A549 (cell line): ENCODE data around the gene HOXB7.

ENCODE experiments used
- CHD4 ChIP-seq: fragments of 200-600 bp; sonication (generic); IDR thresholded peaks from 2 replicates; pipeline ENCODE4 v1.6.1; 2016; ENCODE audit warnings: antibody characterized with exemption, mild to moderate bottlenecking, borderline replicate concordance
- EP300 ChIP-seq, 2 experiments: fragments of >200 bp; sonication (Bioruptor Twin); formaldehyde crosslinking; IDR thresholded peaks; 2 replicates in 1 of 2; 3 replicates in 1 of 2; pipeline ENCODE4 v1.6.1; 2016 to 2017
- JUNB ChIP-seq: fragments of >200 bp; sonication (Bioruptor Twin); formaldehyde crosslinking; IDR thresholded peaks from 2 replicates; pipeline ENCODE4 v1.6.1; 2016
- MAX ChIP-seq: IDR thresholded peaks from 2 replicates; pipeline ENCODE4 v1.6.1; 2012
- MAZ ChIP-seq: fragments of 150-350 bp; IDR thresholded peaks from 2 replicates; pipeline ENCODE4 v1.6.1; 2014; ENCODE audit warnings: antibody characterized with exemption, low read depth, low read length, borderline replicate concordance
- NFE2L2 ChIP-seq: fragments of 150-350 bp; conservative IDR thresholded peaks from 2 replicates; pipeline ENCODE4 v1.6.1; 2014; ENCODE audit warnings: low read length
- NPAS2 ChIP-seq: fragments of 250-450 bp; sonication (Bioruptor Pico); IDR thresholded peaks from 2 replicates; pipeline ENCODE4 v1.8.0; 2022; ENCODE audit warnings: mild to moderate bottlenecking, moderate library complexity, borderline replicate concordance
- PBX3 ChIP-seq: IDR thresholded peaks from 2 replicates; pipeline ENCODE4 v1.6.1; 2012
- POLR2A ChIP-seq: IDR thresholded peaks from 2 replicates; pipeline ENCODE4 v1.6.1; 2012; ENCODE audit warnings: mild to moderate bottlenecking, low read length
- POLR2AphosphoS2 ChIP-seq: conservative IDR thresholded peaks from 2 replicates; pipeline ENCODE4 v1.6.1; 2012; ENCODE audit warnings: low read length, improper control_type of control experiment, inconsistent platforms
- RFX5 ChIP-seq: fragments of 450-650 bp; IDR thresholded peaks from 2 replicates; pipeline ENCODE4 v1.7.1; 2014; ENCODE audit warnings: antibody characterized with exemption, mild to moderate bottlenecking, moderate library complexity
- TF ChIP-seq, protein P1 (sequence below): fragments of >200 bp; sonication (Bioruptor Twin); formaldehyde crosslinking; IDR thresholded peaks from 3 replicates; pipeline ENCODE4 v1.5.1; 2016
- TF ChIP-seq, protein P2 (sequence below): fragments of 200-600 bp; sonication (generic); IDR thresholded peaks from 2 replicates; pipeline ENCODE4 v1.6.1; 2016; ENCODE audit warnings: antibody characterized with exemption, mild to moderate bottlenecking, moderate library complexity

DNA sequence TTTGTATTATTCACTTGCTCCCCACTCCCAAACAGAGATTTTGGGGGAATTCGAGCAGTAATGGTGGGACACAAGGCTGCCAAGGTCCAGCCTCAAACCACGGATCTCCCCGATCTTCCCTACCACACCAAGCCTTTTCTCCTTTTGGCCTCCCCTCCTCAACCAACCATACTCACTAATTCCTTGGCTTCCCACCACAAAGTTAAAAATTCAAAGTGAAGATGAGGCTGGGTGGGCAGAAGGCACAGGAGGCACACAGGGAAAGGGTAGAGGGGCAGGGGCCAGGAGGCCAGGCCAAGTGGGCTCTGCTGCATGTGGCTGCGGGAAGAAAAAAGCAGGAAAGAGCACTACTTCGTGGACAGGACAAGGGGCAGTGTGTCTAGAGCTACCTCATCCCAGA, 47.9 kb downstream of the HOXB7 start:
- TF ChIP-seq, protein P1, sequence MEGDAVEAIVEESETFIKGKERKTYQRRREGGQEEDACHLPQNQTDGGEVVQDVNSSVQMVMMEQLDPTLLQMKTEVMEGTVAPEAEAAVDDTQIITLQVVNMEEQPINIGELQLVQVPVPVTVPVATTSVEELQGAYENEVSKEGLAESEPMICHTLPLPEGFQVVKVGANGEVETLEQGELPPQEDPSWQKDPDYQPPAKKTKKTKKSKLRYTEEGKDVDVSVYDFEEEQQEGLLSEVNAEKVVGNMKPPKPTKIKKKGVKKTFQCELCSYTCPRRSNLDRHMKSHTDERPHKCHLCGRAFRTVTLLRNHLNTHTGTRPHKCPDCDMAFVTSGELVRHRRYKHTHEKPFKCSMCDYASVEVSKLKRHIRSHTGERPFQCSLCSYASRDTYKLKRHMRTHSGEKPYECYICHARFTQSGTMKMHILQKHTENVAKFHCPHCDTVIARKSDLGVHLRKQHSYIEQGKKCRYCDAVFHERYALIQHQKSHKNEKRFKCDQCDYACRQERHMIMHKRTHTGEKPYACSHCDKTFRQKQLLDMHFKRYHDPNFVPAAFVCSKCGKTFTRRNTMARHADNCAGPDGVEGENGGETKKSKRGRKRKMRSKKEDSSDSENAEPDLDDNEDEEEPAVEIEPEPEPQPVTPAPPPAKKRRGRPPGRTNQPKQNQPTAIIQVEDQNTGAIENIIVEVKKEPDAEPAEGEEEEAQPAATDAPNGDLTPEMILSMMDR: no peak
- TF ChIP-seq NPAS2 (CRISPR knock-in tag) (no peak), POLR2A (no peak), PBX3 (no peak), RFX5 (no peak), NFE2L2 (no peak), JUNB (no peak), EP300 (IDR thresholded peaks at IDR 0.05) (no peak), CHD4 (no peak), MAX (no peak), POLR2AphosphoS2 (no peak), MAZ (no peak)
- TF ChIP-seq, protein P2, sequence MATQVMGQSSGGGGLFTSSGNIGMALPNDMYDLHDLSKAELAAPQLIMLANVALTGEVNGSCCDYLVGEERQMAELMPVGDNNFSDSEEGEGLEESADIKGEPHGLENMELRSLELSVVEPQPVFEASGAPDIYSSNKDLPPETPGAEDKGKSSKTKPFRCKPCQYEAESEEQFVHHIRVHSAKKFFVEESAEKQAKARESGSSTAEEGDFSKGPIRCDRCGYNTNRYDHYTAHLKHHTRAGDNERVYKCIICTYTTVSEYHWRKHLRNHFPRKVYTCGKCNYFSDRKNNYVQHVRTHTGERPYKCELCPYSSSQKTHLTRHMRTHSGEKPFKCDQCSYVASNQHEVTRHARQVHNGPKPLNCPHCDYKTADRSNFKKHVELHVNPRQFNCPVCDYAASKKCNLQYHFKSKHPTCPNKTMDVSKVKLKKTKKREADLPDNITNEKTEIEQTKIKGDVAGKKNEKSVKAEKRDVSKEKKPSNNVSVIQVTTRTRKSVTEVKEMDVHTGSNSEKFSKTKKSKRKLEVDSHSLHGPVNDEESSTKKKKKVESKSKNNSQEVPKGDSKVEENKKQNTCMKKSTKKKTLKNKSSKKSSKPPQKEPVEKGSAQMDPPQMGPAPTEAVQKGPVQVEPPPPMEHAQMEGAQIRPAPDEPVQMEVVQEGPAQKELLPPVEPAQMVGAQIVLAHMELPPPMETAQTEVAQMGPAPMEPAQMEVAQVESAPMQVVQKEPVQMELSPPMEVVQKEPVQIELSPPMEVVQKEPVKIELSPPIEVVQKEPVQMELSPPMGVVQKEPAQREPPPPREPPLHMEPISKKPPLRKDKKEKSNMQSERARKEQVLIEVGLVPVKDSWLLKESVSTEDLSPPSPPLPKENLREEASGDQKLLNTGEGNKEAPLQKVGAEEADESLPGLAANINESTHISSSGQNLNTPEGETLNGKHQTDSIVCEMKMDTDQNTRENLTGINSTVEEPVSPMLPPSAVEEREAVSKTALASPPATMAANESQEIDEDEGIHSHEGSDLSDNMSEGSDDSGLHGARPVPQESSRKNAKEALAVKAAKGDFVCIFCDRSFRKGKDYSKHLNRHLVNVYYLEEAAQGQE: no peak
